Peyer's patch (tissue), 4 donors: Measurements from ENCODE around the gene DNAH17. TPM values are rescaled to one million over a fixed set of nuclear protein-coding genes. Genes with fewer than 3 reads are reported as not detected.

Experiments used
- DNase-seq, 3 donors: peaks; one replicate each; pipeline ENCODE4 v3.0.0-alpha.2; 2017 to 2019
- H3K27ac ChIP-seq, 4 donors: fragments of 200-600 bp; sonication (generic); one replicate each; pipeline ENCODE4 v1.5.1; 2016 to 2019
- H3K27me3 ChIP-seq, 2 donors: fragments of 200-600 bp; sonication (generic); one replicate each; pipeline ENCODE4 v1.5.1; 2019
- H3K36me3 ChIP-seq, 3 donors: fragments of 200-600 bp; sonication (generic); one replicate each; pipeline ENCODE4 v1.5.1; 2016 to 2019
- H3K4me1 ChIP-seq, 4 donors: fragments of 200-600 bp; sonication (generic); one replicate each; pipeline ENCODE4 v1.5.1; 2016 to 2019
- H3K4me3 ChIP-seq, 4 donors: fragments of 200-600 bp; sonication (generic); 1 replicate in 3 of 4; 2 replicates in 1 of 4; pipeline ENCODE4 v1.5.1; 2016 to 2019; ENCODE audit warnings: mild to moderate bottlenecking in 1 of 4
- H3K9me3 ChIP-seq, 4 donors: fragments of 200-600 bp; sonication (generic); one replicate each; pipeline ENCODE4 v1.5.1; 2016 to 2019; ENCODE audit warnings: mild to moderate bottlenecking in 1 of 4
- POLR2A ChIP-seq, 2 donors: fragments of 450-650 bp; IDR thresholded peaks; one replicate each; pipeline ENCODE4 v1.5.1; 2017; ENCODE audit warnings: antibody characterized with exemption in 2 of 2, mild to moderate bottlenecking in 2 of 2, moderate library complexity in 2 of 2
- total RNA-seq, 4 donors: library from RNA; depleted of rRNA; stranded (reverse); fragments of >200 nt; gene quantifications; one replicate each; pipeline ENCODE4 v1.1.0, GENCODE V29; 2016
- TF ChIP-seq, protein P1 (sequence below), 6 experiments: fragments of 450-650 bp in 4 of 6; fragments of 200-600 bp in 2 of 6; sonication (generic) in 1 of 6; IDR thresholded peaks; one replicate each; pipeline ENCODE4 v1.5.1; 2017 to 2019; ENCODE audit warnings: antibody characterized with exemption in 6 of 6, mild to moderate bottlenecking in 3 of 6, moderate library complexity in 1 of 6

The DNAH17 gene
- total RNA-seq, 4 donors from 2014 or later, result under 0.01 to 0.67 TPM; not detected in 2

DNA sequence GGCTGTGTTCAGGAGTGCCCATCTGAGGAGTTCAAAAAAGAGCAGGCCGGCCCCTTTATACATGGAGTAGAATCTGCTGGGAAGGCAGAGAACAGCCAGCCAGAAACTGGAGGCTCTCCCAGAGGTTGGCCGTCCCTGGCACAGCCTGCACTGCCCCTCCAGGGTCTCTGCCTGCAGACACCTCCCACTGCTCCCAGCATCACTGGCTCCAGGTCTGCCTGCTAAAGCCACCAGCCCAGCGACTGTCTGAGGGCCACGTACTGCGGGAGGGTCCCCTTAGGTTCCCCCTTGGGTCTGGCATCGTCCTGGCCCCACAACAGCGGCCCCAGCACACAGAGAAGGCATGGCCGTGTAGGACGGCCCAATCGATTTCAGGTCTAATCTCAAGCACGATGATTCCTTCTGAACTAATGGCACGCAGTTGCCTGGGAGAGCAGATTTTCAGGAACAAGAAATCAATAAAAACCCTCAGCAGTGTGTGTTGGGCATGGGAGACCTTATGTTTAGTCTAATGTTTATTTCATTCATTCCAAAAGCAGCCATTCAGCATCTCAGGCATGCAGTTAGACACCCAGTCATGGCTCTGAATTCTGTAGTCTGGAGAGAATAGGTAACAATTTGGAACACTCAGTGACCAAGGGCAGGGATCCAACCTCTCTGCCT, 103.1 kb downstream of the DNAH17 start:
- TF ChIP-seq, protein P1, sequence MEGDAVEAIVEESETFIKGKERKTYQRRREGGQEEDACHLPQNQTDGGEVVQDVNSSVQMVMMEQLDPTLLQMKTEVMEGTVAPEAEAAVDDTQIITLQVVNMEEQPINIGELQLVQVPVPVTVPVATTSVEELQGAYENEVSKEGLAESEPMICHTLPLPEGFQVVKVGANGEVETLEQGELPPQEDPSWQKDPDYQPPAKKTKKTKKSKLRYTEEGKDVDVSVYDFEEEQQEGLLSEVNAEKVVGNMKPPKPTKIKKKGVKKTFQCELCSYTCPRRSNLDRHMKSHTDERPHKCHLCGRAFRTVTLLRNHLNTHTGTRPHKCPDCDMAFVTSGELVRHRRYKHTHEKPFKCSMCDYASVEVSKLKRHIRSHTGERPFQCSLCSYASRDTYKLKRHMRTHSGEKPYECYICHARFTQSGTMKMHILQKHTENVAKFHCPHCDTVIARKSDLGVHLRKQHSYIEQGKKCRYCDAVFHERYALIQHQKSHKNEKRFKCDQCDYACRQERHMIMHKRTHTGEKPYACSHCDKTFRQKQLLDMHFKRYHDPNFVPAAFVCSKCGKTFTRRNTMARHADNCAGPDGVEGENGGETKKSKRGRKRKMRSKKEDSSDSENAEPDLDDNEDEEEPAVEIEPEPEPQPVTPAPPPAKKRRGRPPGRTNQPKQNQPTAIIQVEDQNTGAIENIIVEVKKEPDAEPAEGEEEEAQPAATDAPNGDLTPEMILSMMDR (IDR thresholded peaks at IDR 0.05), result no peak
- TF ChIP-seq POLR2A (IDR thresholded peaks at IDR 0.05), result no peak
- Histone ChIP-seq H3K4me1 (no peaks in the 10 kb centered on the region), H3K27me3 (no peaks in the 10 kb centered on the region), H3K4me3 (no peak overlapping the region), H3K9me3 (no peaks in the 10 kb centered on the region), H3K36me3 (no peaks in the 10 kb centered on the region), H3K27ac (no peak overlapping the region)
- DNase-seq, result no peak

DNA sequence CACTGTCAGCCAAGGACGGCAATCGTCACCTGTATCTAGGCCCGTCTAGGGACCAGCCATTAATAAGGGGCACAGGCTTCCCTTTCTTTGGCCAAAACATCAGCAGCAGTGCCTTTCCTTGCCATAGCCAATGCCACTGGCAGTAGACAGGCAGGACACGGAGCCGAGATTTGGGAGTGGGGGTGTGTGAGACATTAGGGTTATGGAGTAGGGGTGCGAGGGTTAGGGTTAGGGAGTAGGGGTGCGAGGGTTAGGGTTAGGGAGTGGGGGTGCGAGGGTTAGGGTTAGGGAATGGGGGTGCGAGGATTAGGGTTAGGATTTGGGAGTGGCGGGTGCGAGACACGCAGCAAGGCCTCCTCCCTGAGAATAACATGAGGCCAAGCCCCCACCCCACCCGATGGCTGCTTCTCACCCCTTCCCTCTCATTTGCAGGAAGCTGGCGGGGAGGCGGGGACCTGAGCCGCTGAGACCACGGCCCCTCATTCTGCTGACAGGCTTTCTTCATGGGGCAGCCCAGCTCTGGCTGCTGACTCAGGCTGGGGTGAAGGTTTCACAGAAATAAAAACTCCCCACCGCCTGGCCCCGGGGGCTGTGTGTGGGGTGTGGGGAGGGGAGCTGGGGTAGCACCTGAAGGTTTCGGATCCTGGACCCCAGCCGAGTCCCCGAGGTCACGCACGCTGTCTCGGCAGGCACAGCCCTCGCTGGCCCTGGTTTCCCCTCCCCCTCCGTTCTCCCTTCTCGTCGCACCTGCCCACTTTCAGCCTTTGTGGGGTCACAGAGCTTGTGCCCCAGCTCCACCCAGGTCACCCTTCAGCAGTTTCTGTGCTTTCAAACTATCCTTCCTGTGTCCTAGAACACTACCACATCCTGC, 104.9 kb downstream of the DNAH17 start:
- H3K9me3 ChIP-seq, result no peaks in the 10 kb centered on the region
- H3K4me3 ChIP-seq, result no peak overlapping the region
- TF ChIP-seq, protein P1 (IDR thresholded peaks at IDR 0.05), result no peak
- no peak for TF ChIP-seq POLR2A (IDR thresholded peaks at IDR 0.05)
- H3K4me1 ChIP-seq, result no peaks in the 10 kb centered on the region
- H3K36me3 ChIP-seq, result no peaks in the 10 kb centered on the region
- no peak overlapping the region for H3K27ac ChIP-seq
- no peaks in the 10 kb centered on the region for H3K27me3 ChIP-seq
- DNase-seq, result no peak

DNA sequence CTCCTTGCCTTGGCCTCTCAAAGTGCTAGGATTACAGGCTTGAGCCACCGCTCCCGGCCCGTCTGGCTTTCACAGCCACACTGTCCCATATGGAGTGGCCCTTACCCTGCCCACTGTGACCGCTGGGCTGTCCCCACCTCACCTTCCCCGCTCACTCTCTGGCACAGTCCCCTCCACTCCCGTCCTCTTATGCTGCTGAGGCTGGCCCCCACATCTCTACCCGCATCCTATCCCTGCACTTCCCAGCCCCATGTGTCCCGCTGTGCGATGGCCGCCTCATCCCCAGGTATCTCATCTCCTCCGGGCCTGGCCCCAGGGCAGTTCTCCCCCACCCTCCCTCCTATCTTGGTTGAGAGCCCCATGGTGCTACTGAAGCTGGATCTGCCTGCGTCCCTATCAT, 105.6 kb downstream of the DNAH17 start:
- Histone ChIP-seq H3K4me3 (no peak overlapping the region), H3K4me1 (no peaks in the 10 kb centered on the region), H3K36me3 (no peaks in the 10 kb centered on the region), H3K27ac (no peak overlapping the region), H3K27me3 (no peaks in the 10 kb centered on the region), H3K9me3 (no peaks in the 10 kb centered on the region)
- DNase-seq, result no peak
- TF ChIP-seq POLR2A (IDR thresholded peaks at IDR 0.05), result no peak
- TF ChIP-seq, protein P1 (IDR thresholded peaks at IDR 0.05), result no peak

DNA sequence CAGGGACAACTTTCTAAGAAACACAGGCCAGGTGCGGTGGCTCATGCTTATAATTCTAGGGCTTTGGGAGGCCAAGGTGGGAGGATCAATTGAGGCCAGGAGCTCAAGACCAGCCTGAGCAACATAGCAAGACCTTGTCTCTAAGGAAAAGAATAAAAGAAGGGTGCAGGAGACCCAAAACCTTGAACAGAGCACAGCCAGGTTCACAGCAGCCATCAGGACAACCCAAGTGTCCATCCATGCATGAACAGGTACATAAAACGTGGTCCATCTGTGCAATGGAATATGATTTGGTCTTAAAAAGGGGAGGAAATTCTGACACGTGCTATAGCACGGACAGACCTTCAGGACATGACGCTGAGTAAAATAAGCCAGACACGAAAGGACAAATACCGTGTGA, 107.8 kb downstream of the DNAH17 start:
- Histone ChIP-seq H3K4me3 (no peak overlapping the region), H3K9me3 (no peaks in the 10 kb centered on the region), H3K4me1 (no peaks in the 10 kb centered on the region), H3K36me3 (no peaks in the 10 kb centered on the region), H3K27me3 (no peaks in the 10 kb centered on the region), H3K27ac (no peak overlapping the region)
- no peak for DNase-seq
- no peak for TF ChIP-seq POLR2A (IDR thresholded peaks at IDR 0.05)
- TF ChIP-seq, protein P1 (IDR thresholded peaks at IDR 0.05), result no peak

DNA sequence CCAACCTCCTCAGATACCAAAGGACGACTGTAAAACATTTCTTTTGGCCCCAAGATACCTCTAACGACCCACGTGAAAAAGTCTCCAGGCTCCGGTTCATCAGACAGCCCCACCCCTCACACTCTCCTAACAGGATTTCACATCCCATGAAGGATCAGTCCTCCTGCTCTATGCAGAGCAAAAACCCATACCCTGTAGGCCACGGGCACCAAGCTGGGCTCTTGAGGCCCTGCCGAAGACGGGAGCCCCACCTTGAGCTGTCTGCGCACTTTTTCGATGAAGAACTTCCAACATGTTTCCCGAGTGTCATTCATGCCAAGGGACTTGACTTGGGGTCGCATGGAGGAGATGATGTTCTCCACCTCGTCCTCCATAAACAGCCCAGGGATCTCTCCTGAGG, 108.8 kb downstream of the DNAH17 start:
- Histone ChIP-seq H3K9me3 (no peaks in the 10 kb centered on the region), H3K4me3 (no peak overlapping the region), H3K27ac (no peak overlapping the region), H3K27me3 (no peaks in the 10 kb centered on the region), H3K4me1 (no peaks in the 10 kb centered on the region), H3K36me3 (no peaks in the 10 kb centered on the region)
- TF ChIP-seq, protein P1 (IDR thresholded peaks at IDR 0.05), result no peak
- no peak for TF ChIP-seq POLR2A (IDR thresholded peaks at IDR 0.05)
- no peak for DNase-seq
